VCaP (cell line): Measurements from ENCODE around the gene IRAK2.
"Not testable (repeated sequence)": the region's sequence is repeated elsewhere in the genome, so short reads cannot be mapped to it uniquely, and the experiment has no call there.

Experiments
- H3K27ac ChIP-seq: fragments of 450-650 bp; 2 replicates; pipeline ENCODE4 v1.5.1; 2017
- TF ChIP-seq, protein P1 (sequence below): fragments of 450-650 bp; conservative IDR thresholded peaks from 2 replicates; pipeline ENCODE4 v1.5.1; 2017; ENCODE audit warnings: mild to moderate bottlenecking, moderate library complexity

Gene IRAK2

DNA sequence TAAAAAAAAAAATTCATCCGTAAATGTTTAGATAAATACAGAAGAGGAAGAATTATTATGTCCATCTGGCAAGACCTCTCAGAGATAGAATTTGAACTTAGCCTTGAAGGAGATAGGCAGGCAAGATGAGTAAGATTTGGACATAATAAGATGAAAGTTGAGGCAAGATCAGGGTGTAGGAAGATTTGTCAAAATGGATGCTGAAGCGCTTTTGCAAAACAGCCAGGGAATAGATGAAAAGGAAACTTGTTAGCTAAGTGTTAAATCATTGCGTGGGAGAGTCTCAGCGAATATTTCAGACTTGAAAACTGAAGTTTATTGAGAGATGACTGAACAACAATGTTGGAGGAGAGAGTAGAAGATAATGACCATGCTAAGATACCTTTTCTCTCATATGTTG lies 42.0 kb upstream of the IRAK2 start:
- no peak overlapping the region for H3K27ac ChIP-seq
- TF ChIP-seq, protein P1, sequence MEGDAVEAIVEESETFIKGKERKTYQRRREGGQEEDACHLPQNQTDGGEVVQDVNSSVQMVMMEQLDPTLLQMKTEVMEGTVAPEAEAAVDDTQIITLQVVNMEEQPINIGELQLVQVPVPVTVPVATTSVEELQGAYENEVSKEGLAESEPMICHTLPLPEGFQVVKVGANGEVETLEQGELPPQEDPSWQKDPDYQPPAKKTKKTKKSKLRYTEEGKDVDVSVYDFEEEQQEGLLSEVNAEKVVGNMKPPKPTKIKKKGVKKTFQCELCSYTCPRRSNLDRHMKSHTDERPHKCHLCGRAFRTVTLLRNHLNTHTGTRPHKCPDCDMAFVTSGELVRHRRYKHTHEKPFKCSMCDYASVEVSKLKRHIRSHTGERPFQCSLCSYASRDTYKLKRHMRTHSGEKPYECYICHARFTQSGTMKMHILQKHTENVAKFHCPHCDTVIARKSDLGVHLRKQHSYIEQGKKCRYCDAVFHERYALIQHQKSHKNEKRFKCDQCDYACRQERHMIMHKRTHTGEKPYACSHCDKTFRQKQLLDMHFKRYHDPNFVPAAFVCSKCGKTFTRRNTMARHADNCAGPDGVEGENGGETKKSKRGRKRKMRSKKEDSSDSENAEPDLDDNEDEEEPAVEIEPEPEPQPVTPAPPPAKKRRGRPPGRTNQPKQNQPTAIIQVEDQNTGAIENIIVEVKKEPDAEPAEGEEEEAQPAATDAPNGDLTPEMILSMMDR: no peak

DNA sequence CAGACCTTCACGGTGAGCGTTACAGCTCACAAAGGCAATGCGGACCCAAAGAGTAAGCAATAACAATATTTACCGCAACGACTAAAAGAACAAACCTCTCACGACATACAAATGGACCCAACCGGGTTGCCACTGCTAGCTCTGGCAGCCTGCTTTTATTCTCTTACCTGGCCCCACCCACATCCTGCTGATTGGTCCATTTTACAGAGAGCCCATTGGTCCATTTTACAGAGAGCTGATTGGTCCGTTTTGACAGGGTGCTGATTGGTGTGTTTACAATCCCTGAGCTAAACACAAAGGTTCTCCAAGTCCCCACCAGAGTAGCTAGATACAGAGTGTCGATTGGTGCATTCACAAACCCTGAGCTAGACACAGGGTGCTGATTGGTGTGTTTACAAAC lies 28.8 kb upstream of the IRAK2 start:
- not testable (repeated sequence) for H3K27ac ChIP-seq

DNA sequence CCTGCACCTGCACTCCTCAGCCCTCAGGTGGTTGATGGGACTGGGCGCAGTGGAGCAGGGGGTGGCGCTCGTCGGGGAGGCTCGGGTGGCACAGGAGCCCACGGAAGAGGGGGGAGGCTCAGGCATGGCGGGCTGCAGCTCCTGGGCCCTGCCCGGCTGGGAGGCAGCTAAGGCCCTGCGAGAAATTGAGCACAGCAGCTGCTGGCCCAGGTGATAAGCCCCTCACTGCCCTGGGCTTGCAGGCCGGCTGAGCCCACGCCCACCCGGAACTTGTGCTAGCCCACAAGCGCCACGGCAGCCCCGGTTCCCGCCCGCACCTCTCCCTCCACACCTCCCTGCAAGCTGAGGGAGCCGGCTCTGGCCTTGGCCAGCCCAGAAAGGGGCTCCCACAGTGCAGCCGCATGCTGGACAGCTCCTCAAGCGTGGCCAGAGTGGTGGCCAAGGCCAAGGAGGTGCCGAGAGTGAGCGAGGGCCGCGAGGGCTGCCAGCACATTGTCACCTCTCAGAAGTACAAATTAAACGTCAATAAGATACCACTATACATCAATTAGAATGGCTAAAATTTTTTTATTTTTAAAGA lies 28.2 kb upstream of the IRAK2 start:
- no peak overlapping the region for H3K27ac ChIP-seq
- TF ChIP-seq, protein P1: no peak

DNA sequence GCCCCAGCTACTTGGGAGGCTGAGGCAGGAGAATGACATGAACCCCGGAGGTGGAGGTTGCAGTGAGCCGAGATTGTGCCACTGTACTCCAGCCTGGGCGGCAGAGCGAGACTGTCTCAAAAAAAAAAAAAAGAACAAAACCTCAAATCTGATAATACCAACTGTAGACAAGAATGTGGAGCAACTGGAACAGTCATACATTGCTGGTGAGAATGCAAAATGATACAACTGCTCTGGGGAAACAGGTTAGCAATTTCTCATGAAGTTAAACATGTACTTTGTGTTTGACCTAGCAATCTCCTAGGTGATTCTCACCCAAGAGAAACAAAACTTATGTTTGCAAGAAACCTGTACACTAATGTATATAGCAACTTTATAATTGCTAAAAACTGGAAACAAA lies 27.5 kb upstream of the IRAK2 start:
- no peak overlapping the region for H3K27ac ChIP-seq
- TF ChIP-seq, protein P1: no peak

DNA sequence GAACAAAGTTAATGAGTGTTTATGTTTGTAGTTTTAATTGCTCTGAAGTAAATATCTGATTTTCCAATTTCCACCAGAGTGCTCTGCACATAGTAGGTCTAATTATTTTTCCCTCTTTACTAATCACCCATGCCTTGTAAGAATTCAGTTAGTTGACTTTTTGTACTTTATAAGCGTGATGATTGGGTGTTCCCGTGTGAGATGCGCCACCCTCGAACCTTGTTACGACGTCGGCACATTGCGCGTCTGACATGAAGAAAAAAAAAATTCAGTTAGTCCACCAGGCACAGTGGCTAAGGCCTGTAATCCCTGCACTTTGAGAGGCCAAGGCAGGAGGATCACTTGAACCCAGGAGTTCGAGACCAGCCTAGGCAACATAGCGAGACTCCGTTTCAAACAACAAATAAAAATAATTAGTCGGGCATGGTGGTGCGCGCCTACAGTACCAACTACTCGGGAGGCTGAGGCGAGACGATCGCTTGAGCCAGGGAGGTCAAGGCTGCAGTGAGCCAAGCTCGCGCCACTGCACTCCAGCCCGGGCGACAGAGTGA lies 23.6 kb upstream of the IRAK2 start:
- TF ChIP-seq, protein P1: no peak
- H3K27ac ChIP-seq: peak overlapping the region; percentile 94

DNA sequence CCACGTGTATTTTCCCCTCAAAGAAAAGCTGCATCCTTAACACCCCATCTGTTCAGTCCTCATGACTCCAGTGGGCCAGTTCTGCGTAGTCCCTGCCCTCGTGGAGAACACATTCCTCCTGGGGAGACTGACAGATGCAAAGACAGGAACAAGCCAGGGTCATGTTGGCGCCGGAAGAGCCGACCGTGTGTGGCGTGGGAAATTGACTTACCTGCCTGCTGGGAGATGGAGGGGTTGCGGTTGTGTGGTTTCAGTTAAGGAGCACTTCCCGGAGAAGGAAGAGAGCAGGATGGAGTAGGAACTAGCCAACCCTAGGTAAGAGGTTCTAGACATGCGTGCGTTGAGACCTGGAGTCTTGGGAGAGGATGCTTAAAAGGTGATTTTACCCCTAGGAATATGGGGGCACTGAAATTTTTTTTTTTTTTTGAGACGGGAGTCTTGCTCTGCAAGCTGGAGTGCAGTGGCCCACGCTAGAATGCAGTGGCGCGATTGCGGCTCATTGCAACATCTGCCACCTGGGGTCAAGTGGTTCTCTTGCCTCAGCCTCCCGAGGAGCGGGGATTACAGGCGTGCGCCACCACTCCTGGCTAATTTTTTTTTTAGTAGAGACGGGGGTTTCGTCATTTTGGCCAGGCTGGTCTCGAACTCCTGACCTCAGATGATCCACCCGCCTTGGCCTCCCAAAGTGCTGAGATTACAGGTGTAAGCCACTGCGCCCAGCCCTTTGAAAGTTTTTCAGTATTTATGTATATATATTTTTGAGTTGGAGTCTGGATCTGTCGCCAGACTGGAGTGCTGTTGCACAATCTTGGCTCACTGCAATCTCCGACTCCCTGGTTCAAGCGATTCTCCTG lies 21.8 kb upstream of the IRAK2 start:
- TF ChIP-seq, protein P1: no peak

DNA sequence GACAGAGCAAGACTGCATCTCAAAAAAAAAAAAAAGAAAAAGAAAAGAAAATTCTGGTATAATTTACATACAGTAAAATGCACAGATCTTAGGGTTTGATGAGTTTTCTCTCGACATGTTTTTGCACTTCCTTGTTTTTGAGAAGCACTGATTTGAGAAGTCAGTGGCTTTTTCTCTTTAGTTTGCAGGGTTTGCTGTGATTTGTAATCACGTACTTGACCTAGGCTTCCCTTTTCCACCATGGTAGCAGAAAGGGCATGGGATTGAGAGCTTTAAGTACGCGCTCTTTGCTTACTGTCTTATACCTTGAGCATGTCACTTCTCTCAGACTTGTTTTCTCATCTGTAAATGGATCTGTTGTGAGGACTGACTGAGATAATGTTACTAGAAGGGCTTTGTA lies 19.0 kb upstream of the IRAK2 start:
- TF ChIP-seq, protein P1: no peak
- no peak overlapping the region for H3K27ac ChIP-seq

More for the DNA sequence above, 21.8 kb upstream of the IRAK2 start:
- H3K27ac ChIP-seq: peak overlapping the region; percentile 94

DNA sequence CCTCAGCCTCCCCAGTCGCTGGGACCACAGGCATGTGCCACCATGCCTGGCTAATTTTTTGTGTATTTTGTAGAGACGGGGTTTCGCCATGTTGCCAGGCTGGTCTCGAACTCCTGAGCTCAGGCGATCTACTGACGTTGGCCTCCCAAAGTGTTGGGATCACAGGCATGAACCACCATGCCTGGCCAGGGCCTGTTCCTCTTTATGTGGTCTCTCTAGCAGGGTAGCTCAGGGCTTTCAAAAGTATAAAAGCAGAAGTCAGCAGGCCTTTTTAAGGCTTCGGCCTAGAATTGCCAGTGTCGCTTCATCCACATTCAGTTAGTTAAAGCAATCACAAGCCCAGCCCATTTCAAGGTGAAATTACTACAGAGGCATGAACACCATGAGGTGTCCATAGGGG lies 15.5 kb upstream of the IRAK2 start:
- TF ChIP-seq, protein P1: no peak
- H3K27ac ChIP-seq: no peak overlapping the region
